ENCODE measurements around the gene ADAD2.

GRCh38 chr16:84191466-84191865 is 509 bp downstream of the ADAD2 start:
- TF ChIP-seq CTCF (IDR thresholded peaks at IDR 0.05) (no peak), POLR2A (IDR thresholded peaks at IDR 0.05) (no peak)
